H9 (cell line): Measurements from ENCODE around the gene CHRM5. TPM values are rescaled to one million over a fixed set of nuclear protein-coding genes. Genes with fewer than 3 reads are reported as not detected.

Source experiments
- DNase-seq: peaks from one replicate; pipeline ENCODE4 v3.0.0-alpha.2; 2017
- H2AFZ ChIP-seq: one replicate; pipeline ENCODE4 v1.6.1; 2013; ENCODE audit warnings: mild to moderate bottlenecking, low read length, control low read depth, moderate library complexity
- H2AK5ac ChIP-seq: 2 replicates; pipeline ENCODE4 v1.6.1; 2013; ENCODE audit warnings: low read length, control low read depth, mixed read lengths; ENCODE audit not compliant: insufficient read length
- H2BK120ac ChIP-seq: one replicate; pipeline ENCODE4 v1.6.1; 2013; ENCODE audit warnings: low read depth, mild to moderate bottlenecking, low read length, control low read depth, inconsistent platforms; ENCODE audit not compliant: poor library complexity, severe bottlenecking
- H2BK12ac ChIP-seq: 2 replicates; pipeline ENCODE4 v1.6.1; 2013; ENCODE audit warnings: low read length, control low read depth, mixed read lengths, low read depth; ENCODE audit not compliant: insufficient read length
- H2BK15ac ChIP-seq: 2 replicates; pipeline ENCODE4 v1.6.1; 2013; ENCODE audit warnings: low read depth, low read length, control low read depth
- H2BK20ac ChIP-seq: one replicate; pipeline ENCODE4 v1.6.1; 2013; ENCODE audit warnings: low read depth, mild to moderate bottlenecking, low read length, control low read depth, inconsistent platforms; ENCODE audit not compliant: poor library complexity, severe bottlenecking
- H2BK5ac ChIP-seq: 2 replicates; pipeline ENCODE4 v1.6.1; 2013; ENCODE audit warnings: low read length, control low read depth, mixed read lengths; ENCODE audit not compliant: insufficient read length
- H3K14ac ChIP-seq: 2 replicates; pipeline ENCODE4 v1.6.1; 2013; ENCODE audit warnings: low read length, control low read depth; ENCODE audit not compliant: insufficient read depth
- H3K18ac ChIP-seq: 2 replicates; pipeline ENCODE4 v1.6.1; 2013; ENCODE audit warnings: low read depth, mild to moderate bottlenecking, mixed read lengths, low read length, control low read depth; ENCODE audit not compliant: insufficient read length
- H3K23ac ChIP-seq: 2 replicates; pipeline ENCODE4 v1.6.1; 2013; ENCODE audit warnings: low read length, control low read depth, mixed read lengths, low read depth; ENCODE audit not compliant: insufficient read length
- H3K23me2 ChIP-seq: 2 replicates; pipeline ENCODE4 v1.6.1; 2013; ENCODE audit warnings: low read depth, mild to moderate bottlenecking, mixed read lengths, low read length, control low read depth; ENCODE audit not compliant: insufficient read length, poor library complexity, severe bottlenecking
- H3K27ac ChIP-seq: 2 replicates; pipeline ENCODE4 v1.5.1; 2013; ENCODE audit warnings: low read length, control low read depth, mixed read lengths, low read depth; ENCODE audit not compliant: insufficient read length
- H3K27me3 ChIP-seq: 2 replicates; pipeline ENCODE4 v1.6.1; 2013; ENCODE audit warnings: low read length, control low read depth, inconsistent platforms; ENCODE audit not compliant: insufficient read depth
- H3K4ac ChIP-seq: 2 replicates; pipeline ENCODE4 v1.6.1; 2013; ENCODE audit warnings: low read depth, mild to moderate bottlenecking, control low read depth, inconsistent platforms, low read length, moderate library complexity
- H3K4me1 ChIP-seq: 2 replicates; pipeline ENCODE4 v1.6.1; 2013; ENCODE audit warnings: low read length, control low read depth, inconsistent platforms; ENCODE audit not compliant: insufficient read depth
- H3K4me2 ChIP-seq: 2 replicates; pipeline ENCODE4 v1.6.1; 2013; ENCODE audit warnings: low read length, control low read depth, mixed read lengths; ENCODE audit not compliant: insufficient read length, insufficient read depth
- H3K56ac ChIP-seq: 2 replicates; pipeline ENCODE4 v1.6.1; 2013; ENCODE audit warnings: low read depth, mild to moderate bottlenecking, mixed read lengths, low read length, control low read depth; ENCODE audit not compliant: insufficient read length
- H3K79me1 ChIP-seq: 2 replicates; pipeline ENCODE4 v1.6.1; 2013; ENCODE audit warnings: low read depth, mild to moderate bottlenecking, moderate library complexity, low read length, control low read depth, inconsistent platforms; ENCODE audit not compliant: insufficient read depth, poor library complexity, severe bottlenecking
- H3K79me2 ChIP-seq: 2 replicates; pipeline ENCODE4 v1.6.1; 2013; ENCODE audit warnings: low read length, control low read depth, inconsistent platforms; ENCODE audit not compliant: insufficient read depth
- H3K9ac ChIP-seq: 2 replicates; pipeline ENCODE4 v1.6.1; 2013; ENCODE audit warnings: low read length, control low read depth, mixed read lengths; ENCODE audit not compliant: insufficient read length; ENCODE audit errors: extremely low read depth
- H3K9me3 ChIP-seq: one replicate; pipeline ENCODE4 v1.6.1; 2013; ENCODE audit warnings: low read depth, low read length, inconsistent platforms; ENCODE audit not compliant: control insufficient read depth
- H3T11ph ChIP-seq: one replicate; pipeline ENCODE4 v1.6.1; 2013; ENCODE audit warnings: mild to moderate bottlenecking, low read length, control low read depth, inconsistent platforms
- H4K20me1 ChIP-seq: one replicate; pipeline ENCODE4 v1.6.1; 2013; ENCODE audit not compliant: control insufficient read depth, insufficient read length, insufficient read depth
- H4K5ac ChIP-seq: 2 replicates; pipeline ENCODE4 v1.6.1; 2013; ENCODE audit warnings: low read depth, mild to moderate bottlenecking, mixed read lengths, low read length, control low read depth; ENCODE audit not compliant: insufficient read length
- H4K8ac ChIP-seq: replicated peaks from 2 replicates; pipeline ENCODE4 v1.6.1; 2013; ENCODE audit warnings: low read length, control low read depth, mixed read lengths, low read depth; ENCODE audit not compliant: insufficient read length
- H4K91ac ChIP-seq: 2 replicates; pipeline ENCODE4 v1.6.1; 2013; ENCODE audit warnings: low read depth, mild to moderate bottlenecking, moderate library complexity, mixed read lengths, low read length, control low read depth; ENCODE audit not compliant: insufficient read length
- H3K27ac Mint-ChIP-seq, 3 experiments: 2 replicates in 2 of 3; 3 replicates in 1 of 3; pipeline ENCODE4 v1.8.0; 2020 to 2021; ENCODE audit warnings: mixed read lengths in 3 of 3, mild to moderate bottlenecking in 1 of 3, moderate library complexity in 1 of 3
- H3K27me3 Mint-ChIP-seq: 2 replicates; pipeline ENCODE4 v1.8.0; 2021; ENCODE audit warnings: low read depth, mild to moderate bottlenecking, moderate library complexity, mixed read lengths
- H3K36me3 Mint-ChIP-seq, 3 experiments: 2 replicates in 2 of 3; 3 replicates in 1 of 3; pipeline ENCODE4 v1.8.0; 2020 to 2021; ENCODE audit warnings: low read depth in 3 of 3, mixed read lengths in 3 of 3; ENCODE audit not compliant: insufficient read depth in 1 of 3
- H3K4me1 Mint-ChIP-seq, 2 experiments: 2 replicates each; pipeline ENCODE4 v1.8.0; 2020; ENCODE audit warnings: mixed read lengths in 2 of 2
- H3K4me3 Mint-ChIP-seq, 2 experiments: 2 replicates in 1 of 2; 3 replicates in 1 of 2; pipeline ENCODE4 v1.8.0; 2020 to 2021; ENCODE audit warnings: mild to moderate bottlenecking in 2 of 2, mixed read lengths in 2 of 2, moderate library complexity in 1 of 2
- H3K9me3 Mint-ChIP-seq, 2 experiments: 2 replicates in 1 of 2; 3 replicates in 1 of 2; pipeline ENCODE4 v1.8.0; 2020; ENCODE audit warnings: mild to moderate bottlenecking in 2 of 2, mixed read lengths in 2 of 2, moderate library complexity in 1 of 2
- CTCF ChIP-seq: fragments of 200-600 bp; sonication (generic); conservative IDR thresholded peaks from 3 replicates; pipeline ENCODE4 v1.8.0; 2021; ENCODE audit warnings: antibody characterized with exemption, mild to moderate bottlenecking
- WGBS: extraction: QIAGEN DNeasy Blood & Tissue Kit; methylation state at CpG from one replicate; pipeline ENCODE4 v1.1.7; 2013; ENCODE audit warnings: missing lambda C conversion rate, low lambda C conversion rate, mixed read lengths; ENCODE audit not compliant: insufficient read length; ENCODE audit errors: extremely low coverage; 5-methylcytosine and 5-hydroxymethylcytosine counted together
- total RNA-seq: library from RNA; stranded (reverse); gene quantifications from 2 replicates; pipeline ENCODE4 v1.2.1, GENCODE V29; 2021

The CHRM5 gene
- total RNA-seq, 1 experiment from 2014 or later: not detected

GRCh38 chr15:33955945-33956344, 12.4 kb upstream of the CHRM5 start:
- H3K56ac ChIP-seq: no peak overlapping the region
- no peak overlapping the region for H3K14ac ChIP-seq
- H3K79me2 ChIP-seq: no peaks in the 10 kb centered on the region
- H4K91ac ChIP-seq: no peak overlapping the region
- no peak for DNase-seq
- H3K23ac ChIP-seq: no peak overlapping the region
- H3K9me3 Mint-ChIP-seq: peaks cover 3% of the 10 kb centered on the region in 2 experiments; a peak in 3 of 5 replicates
- no peak overlapping the region for H2AK5ac ChIP-seq
- H3K9ac ChIP-seq: no peak overlapping the region
- H3K27me3 Mint-ChIP-seq: no peaks in the 10 kb centered on the region; the same call in 1 of the 2 replicates
- H4K20me1 ChIP-seq: no peaks in the 10 kb centered on the region
- H2BK20ac ChIP-seq: no peak overlapping the region
- 100% methylated on average over 2 of the region's 10 CpGs for WGBS
- no peaks in the 10 kb centered on the region for H3K23me2 ChIP-seq
- H3K4me1 Mint-ChIP-seq: peaks cover 3 to 6% of the 10 kb centered on the region in 2 experiments; a peak in 3 of 4 replicates
- H3T11ph ChIP-seq: no peak overlapping the region
- H4K5ac ChIP-seq: no peak overlapping the region
- no peak overlapping the region for H2AFZ ChIP-seq
- no peak overlapping the region for H3K18ac ChIP-seq
- H2BK120ac ChIP-seq: no peak overlapping the region
- no peak overlapping the region for H4K8ac ChIP-seq
- TF ChIP-seq CTCF: no peak
- no peak overlapping the region for H2BK5ac ChIP-seq
- H3K27ac ChIP-seq: no peak overlapping the region
- H3K4ac ChIP-seq: no peak overlapping the region
- no peaks in the 10 kb centered on the region; the same call in 1 of the 2 replicates for H3K4me1 ChIP-seq
- no peaks in the 10 kb centered on the region for H3K27me3 ChIP-seq
- H3K9me3 ChIP-seq: no peaks in the 10 kb centered on the region
- H2BK15ac ChIP-seq: no peak overlapping the region
- no peak overlapping the region for H2BK12ac ChIP-seq
- no peak overlapping the region for H3K27ac Mint-ChIP-seq
- H3K36me3 Mint-ChIP-seq: peaks cover 0 to 2% (median 1%) of the 10 kb centered on the region in 3 experiments; a peak in 3 of 7 replicates
- no peak overlapping the region for H3K4me3 Mint-ChIP-seq
- H3K79me1 ChIP-seq: no peaks in the 10 kb centered on the region
- H3K4me2 ChIP-seq: no peak overlapping the region
